HG02571 (cell line): ENCODE results near the gene HBE1.
"Not testable (repeated sequence)": the region's sequence is repeated elsewhere in the genome, so short reads cannot be mapped to it uniquely, and the experiment has no call there.

Source experiments
- ATAC-seq: cut with Tn5 transposase; IDR thresholded peaks from one replicate; pipeline ENCODE4 v1.9.1; 2021; ENCODE audit warnings: mild to moderate bottlenecking, moderate library complexity; ENCODE audit not compliant: unreplicated experiment

HBE1 gene

GRCh38 chr11:5285703-5286340 is 16.1 kb upstream of the HBE1 start:
- ATAC-seq, result no peak

GRCh38 chr11:5284637-5285036 is 14.9 kb upstream of the HBE1 start:
- no peak for ATAC-seq

GRCh38 chr11:5283882-5284281 is 14.1 kb upstream of the HBE1 start:
- no peak for ATAC-seq

GRCh38 chr11:5283086-5283485 is 13.3 kb upstream of the HBE1 start:
- ATAC-seq, result no peak

GRCh38 chr11:5282628-5283027 is 12.9 kb upstream of the HBE1 start:
- no peak for ATAC-seq

GRCh38 chr11:5281596-5281995 is 11.9 kb upstream of the HBE1 start:
- no peak for ATAC-seq

- peak; percentile 95 for ATAC-seq
These were observed 10.9 kb upstream of the HBE1 start for GRCh38 chr11:5280582-5281102.

GRCh38 chr11:5279471-5280090 is 9.8 kb upstream of the HBE1 start:
- ATAC-seq, result no peak

- ATAC-seq, result no peak
These were observed 8.2 kb upstream of the HBE1 start for GRCh38 chr11:5277807-5278382.

- ATAC-seq, result no peak
These were observed 7.0 kb upstream of the HBE1 start for GRCh38 chr11:5276697-5277096.

GRCh38 chr11:5275369-5276110 is 5.8 kb upstream of the HBE1 start:
- ATAC-seq, result no peak

GRCh38 chr11:5274395-5274794 is 4.7 kb upstream of the HBE1 start:
- ATAC-seq, result no peak

GRCh38 chr11:5272395-5273017 is 2.8 kb upstream of the HBE1 start:
- ATAC-seq, result no peak

GRCh38 chr11:5267033-5267563 is 2.6 kb downstream of the HBE1 start:
- ATAC-seq, result no peak

- ATAC-seq, result no peak
These were observed 3.1 kb downstream of the HBE1 start for GRCh38 chr11:5266609-5267008.

GRCh38 chr11:5265832-5266231 is 3.9 kb downstream of the HBE1 start:
- ATAC-seq, result no peak

- ATAC-seq, result no peak
These were observed 11.0 kb downstream of the HBE1 start for GRCh38 chr11:5258543-5259262.

- no peak for ATAC-seq
These were observed 12.4 kb downstream of the HBE1 start for GRCh38 chr11:5257296-5257695.

- not testable (repeated sequence) for ATAC-seq
These were observed 14.9 kb downstream of the HBE1 start, which contains the start of gene HBG2 for GRCh38 chr11:5254646-5255413. TSS of gene HBG2 (minus strand) at chr11:5254781. CDS start at chr11:5254728, 53 bp downstream.
